HG02588 (cell line): ENCODE results near the gene DMAC2.
"Not testable (repeated sequence)": the region's sequence is repeated elsewhere in the genome, so short reads cannot be mapped to it uniquely, and the experiment has no call there.

Source experiments
- ATAC-seq: cut with Tn5 transposase; IDR thresholded peaks from one replicate; pipeline ENCODE4 v1.9.1; 2021; ENCODE audit warnings: mild to moderate bottlenecking, moderate library complexity; ENCODE audit not compliant: unreplicated experiment

DMAC2 gene

GRCh38 chr19:41424335-41425173, 15.2 kb downstream of the DMAC2 start:
- no peak for ATAC-seq

- no peak for ATAC-seq
These were observed 16.8 kb downstream of the DMAC2 start for GRCh38 chr19:41422955-41423354.

DNA sequence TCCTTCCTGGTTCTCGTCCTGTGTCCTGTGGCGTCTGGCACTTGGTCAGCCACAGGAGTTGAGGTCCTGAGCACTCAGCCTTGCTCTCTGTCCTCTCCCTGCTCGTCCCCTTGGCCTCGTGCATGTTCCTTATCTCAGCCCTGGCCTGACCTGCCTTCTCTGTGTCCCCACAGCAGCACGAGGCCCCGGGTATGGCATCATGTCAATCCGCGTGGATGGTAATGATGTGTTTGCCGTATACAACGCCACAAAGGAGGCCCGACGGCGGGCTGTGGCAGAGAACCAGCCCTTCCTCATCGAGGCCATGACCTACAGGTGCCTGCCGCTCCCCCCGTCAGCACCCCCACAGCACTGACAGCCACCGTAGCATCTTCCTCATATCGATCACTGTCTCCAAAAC, 17.3 kb downstream of the DMAC2 start:
- ATAC-seq, result no peak

DNA sequence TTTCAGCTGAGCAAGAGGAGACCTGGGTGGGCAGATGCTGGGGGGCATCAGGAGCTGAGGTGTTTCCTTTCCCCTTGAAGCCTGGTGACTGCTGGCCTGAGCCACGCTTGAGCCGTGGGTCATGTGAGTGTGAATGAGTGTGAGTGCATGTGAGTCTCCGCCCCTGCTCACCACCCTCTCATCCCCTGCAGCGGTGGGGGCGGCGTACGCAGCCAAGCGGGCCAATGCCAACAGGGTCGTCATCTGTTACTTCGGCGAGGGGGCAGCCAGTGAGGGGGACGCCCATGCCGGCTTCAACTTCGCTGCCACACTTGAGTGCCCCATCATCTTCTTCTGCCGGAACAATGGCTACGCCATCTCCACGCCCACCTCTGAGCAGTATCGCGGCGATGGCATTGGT, 17.7 kb downstream of the DMAC2 start:
- no peak for ATAC-seq

DNA sequence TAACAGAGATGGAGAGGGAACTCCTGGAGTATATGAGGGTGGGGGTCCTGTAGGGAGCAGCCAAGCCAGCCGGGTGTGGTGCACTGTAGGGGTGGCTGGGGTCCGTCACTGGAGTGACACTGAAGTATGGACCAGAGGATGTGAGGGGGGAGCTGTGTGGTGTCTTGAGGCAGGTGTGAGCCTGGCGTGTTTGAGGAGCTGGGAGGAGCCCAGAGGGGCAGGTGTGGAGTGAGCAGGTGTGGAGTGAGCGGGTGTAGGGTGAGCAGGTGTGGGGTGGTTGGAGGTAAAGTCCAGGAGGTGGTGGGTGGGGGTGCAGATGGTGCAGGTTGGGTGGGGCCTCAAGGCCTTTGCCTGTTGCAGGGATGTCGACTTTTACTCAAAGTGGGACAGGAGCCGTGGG, 18.4 kb downstream of the DMAC2 start:
- no peak for ATAC-seq

GRCh38 chr19:41420101-41420880, 19.4 kb downstream of the DMAC2 start:
- ATAC-seq, result no peak

GRCh38 chr19:41416194-41416674, 23.5 kb downstream of the DMAC2 start:
- ATAC-seq, result no peak

DNA sequence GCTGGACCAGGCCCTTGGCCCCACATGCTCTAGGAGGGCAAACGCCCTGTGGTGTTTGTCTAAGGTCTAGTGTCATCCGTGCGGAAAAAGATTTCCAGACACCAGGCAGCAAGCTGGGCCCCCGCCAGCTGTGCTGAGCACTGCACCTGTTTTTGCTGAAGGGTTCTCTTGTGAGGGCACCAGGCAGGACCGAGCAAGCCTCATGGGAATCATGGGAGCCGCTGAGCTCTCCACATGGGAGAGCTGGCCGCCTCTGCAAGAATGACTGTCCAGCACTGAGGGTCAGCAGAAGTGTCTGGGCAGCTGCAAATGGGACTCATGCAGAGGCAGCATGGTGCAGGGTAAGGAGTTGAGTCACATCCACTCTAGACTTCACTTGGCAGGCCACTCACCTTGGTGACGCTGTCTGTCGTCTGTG, 24.5 kb downstream of the DMAC2 start:
- no peak for ATAC-seq

DNA sequence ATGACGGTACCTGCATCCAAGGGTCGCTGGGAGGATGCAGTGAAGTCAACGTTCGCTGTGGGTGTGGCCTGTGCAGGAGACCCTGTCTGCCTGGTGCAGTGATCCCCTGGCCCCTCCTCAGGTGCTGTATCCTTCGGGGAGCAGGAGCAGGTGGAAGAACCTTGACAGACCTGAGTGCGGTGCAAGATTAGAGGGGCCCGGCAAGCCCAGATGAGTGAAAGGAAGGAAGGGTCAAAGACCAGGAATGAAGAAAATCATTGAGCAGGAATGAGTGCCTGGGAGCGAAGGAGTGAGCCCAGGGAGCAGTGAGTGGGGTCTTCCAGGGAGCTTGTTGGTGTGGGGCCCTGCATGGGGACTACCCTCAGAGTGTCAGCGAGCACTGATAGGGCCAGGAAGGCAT, 25.3 kb downstream of the DMAC2 start:
- no peak for ATAC-seq

DNA sequence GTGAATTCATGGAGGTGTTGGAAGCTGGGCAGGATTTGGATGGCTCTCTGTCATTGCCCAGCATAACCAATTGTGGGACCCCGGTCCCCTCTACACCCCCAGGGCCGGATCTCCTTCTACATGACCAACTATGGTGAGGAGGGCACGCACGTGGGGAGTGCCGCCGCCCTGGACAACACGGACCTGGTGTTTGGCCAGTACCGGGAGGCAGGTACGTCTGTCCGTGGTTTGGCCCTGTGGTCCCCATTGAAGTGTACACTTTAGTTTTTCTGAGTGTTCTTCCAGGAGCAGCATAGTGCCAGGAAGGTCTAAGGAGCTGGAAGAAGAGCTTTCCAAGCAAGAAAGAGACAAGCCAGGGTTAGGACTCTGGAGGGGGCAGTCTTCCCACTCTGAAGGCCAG, 25.8 kb downstream of the DMAC2 start:
- no peak for ATAC-seq

DNA sequence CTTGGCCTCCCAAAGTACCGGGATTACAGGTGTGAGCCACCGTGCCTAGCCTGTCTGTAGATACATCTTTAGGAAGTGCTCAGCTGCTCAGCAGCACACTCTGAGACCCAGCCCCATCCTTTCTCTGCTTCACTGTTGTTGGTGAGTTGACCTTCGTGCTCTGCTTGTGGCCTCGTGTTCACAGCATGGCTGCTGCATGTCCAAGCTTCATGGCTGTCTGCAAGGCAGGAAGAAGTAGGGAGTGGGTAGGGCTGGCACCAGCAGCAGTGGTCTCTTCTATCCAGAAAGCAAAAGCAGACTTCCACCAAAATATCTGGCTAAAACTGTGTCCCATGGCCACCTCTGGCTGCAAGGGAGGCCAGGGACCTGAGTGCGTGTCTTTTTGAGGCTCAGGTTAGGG, 26.8 kb downstream of the DMAC2 start:
- no peak for ATAC-seq

- ATAC-seq, result no peak
These were observed 27.8 kb downstream of the DMAC2 start for GRCh38 chr19:41411968-41412265.

- ATAC-seq, result no peak
These were observed 28.4 kb downstream of the DMAC2 start for GRCh38 chr19:41411100-41411967.

DNA sequence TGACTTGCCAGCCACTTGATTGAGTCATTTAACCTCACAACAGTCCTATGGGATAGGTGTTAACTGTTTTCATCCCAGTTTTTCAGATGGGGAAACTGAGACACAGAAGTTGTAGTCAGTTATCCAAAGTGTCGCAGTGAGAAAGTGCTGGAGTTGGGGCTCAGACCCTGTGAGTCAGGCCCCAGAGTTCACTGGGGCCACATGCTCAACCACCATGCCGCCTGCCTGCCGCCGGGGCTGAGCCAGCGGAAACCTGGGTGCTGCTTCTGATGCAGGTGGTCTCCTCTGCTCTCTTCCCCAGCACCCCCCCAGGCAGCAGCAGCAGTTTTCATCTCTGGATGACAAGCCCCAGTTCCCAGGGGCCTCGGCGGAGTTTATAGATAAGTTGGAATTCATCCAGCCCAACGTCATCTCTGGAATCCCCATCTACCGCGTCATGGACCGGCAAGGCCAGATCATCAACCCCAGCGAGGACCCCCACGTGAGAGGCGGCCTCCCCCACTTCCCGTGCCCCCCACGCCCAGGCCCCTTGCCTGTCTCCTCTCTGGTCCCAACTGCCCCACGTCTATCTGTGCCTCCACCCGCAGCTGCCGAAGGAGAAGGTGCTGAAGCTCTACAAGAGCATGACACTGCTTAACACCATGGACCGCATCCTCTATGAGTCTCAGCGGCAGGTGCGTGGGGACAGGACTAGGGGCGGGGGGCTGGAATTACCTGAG, 29.2 kb downstream of the DMAC2 start:
- ATAC-seq, result no peak

DNA sequence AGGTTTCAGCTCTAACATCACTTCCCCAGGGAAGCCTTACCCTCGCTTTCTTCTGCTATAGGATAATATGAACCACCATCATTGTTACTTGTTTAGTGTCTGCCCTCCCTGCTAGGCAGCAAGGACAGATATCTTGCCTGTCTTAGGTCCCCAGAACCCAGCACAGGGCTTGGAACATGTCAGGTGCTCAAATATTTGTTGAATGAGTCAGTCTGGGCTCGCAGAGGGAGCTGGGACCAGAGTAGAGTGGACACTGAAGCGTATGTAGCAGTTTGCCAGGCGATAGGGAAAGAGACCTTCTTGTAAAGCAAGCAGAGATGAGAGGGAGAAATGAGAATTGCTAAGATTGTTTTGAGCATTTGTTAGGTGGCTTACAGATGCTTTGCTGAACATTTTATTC, 30.4 kb downstream of the DMAC2 start:
- ATAC-seq, result no peak

DNA sequence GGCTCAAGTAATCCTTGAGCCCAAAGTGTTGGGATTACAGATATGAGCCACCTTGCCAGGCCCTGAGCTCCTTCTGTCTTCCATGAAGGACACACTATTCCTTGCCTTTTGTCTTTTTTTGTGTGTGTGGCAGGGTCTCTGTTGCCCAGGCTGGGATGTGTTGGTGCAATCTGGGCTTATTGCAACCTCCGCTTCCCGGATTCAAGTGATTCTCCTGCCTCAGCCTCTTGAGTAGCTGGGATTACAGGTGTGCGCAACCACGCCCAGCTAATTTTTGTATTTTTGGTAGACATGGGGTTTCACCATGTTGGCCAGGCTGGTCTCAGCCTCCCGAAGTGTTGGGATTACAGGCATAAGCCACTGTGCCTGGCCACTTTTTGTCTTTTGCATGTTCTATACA, 30.9 kb downstream of the DMAC2 start:
- not testable (repeated sequence) for ATAC-seq

GRCh38 chr19:41408256-41408655, 31.5 kb downstream of the DMAC2 start:
- ATAC-seq, result no peak

- no peak for ATAC-seq
These were observed 32.4 kb downstream of the DMAC2 start for GRCh38 chr19:41407271-41407670.

GRCh38 chr19:41405776-41406175, 33.9 kb downstream of the DMAC2 start:
- no peak for ATAC-seq

DNA sequence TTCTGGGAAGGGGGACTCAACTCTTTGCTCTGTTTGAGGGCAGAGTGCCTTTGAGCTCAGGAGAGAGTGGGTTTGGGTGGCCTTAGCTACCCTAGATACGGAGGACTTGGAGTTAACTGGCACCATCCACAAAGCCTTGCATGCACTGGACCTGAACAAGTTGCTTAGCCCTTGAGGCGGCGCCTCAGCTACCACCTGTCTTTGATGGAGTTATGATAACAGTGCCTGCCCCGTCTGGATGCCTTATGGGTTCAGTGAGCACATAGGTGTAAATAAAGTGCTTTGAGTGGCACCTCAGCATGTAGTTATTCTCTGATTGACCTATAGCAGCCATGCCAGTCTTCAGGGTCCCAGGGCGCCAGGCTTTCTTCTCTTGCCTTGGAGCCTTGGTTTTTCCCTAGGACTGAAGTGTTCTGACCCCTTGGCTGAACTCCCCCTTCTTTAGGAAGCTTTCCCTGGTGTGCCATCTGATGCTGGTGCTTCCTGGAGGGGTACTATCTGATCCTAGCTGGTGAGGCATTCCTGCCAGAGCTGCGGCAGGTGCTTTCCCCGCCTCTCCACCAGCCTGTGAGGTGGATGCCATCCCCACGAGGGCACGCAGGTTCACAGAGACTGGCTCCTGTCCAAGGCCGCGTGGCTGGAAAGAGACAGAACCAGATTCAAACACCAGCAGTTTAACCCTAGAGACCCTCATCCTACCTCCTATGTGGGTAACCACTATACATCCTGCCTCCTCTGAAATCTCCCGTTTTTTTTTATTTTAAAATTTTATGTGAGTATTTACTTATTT, 36.3 kb downstream of the DMAC2 start:
- no peak for ATAC-seq
